ENCODE results near the gene CD36.

DNA sequence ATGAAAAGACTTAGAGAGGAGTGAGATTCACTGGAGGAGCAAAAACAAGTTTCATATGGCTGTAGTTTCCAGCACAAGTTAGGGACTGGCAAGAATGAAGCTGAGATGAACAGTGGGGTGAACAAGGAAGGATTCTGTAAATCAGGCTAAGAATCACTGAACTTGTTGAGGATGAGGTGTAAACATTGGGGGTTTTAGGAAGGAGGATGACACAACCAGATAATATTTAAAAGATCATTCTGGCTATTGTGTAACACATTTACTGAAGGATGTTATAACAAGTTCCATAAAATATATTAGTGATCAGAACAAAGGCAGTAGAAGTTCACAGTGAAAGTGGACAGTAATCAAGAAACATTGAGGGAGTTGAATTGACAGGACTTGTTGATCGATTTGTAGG is 68.9 kb downstream of the CD36 start:
- TF ChIP-seq CTCF (tag by site-specific recombination; IDR thresholded peaks at IDR 0.05) = no peak
- TF ChIP-seq PATZ1 (tag by site-specific recombination; IDR thresholded peaks at IDR 0.05) = no peak
- no peak for TF ChIP-seq ZFHX2 (tag by site-specific recombination; conservative IDR thresholded peaks at IDR 0.05)
- TF ChIP-seq ZNF114 (tag by site-specific recombination; IDR thresholded peaks at IDR 0.05) = no peak
- TF ChIP-seq ZNF274 (IDR thresholded peaks at IDR 0.05; ENCODE audit: low read length) = no peak
- TF ChIP-seq ZNF274 (tag by site-specific recombination; IDR thresholded peaks at IDR 0.05; ENCODE audit: borderline replicate concordance) = no peak
- no peak for TF ChIP-seq ZNF571 (tag by site-specific recombination; IDR thresholded peaks at IDR 0.05)
- no peak for TF ChIP-seq ZNF239 (tag by site-specific recombination; IDR thresholded peaks at IDR 0.05)
- TF ChIP-seq ZNF558 (tag by site-specific recombination; IDR thresholded peaks at IDR 0.05) = no peak
- TF ChIP-seq, protein P1, sequence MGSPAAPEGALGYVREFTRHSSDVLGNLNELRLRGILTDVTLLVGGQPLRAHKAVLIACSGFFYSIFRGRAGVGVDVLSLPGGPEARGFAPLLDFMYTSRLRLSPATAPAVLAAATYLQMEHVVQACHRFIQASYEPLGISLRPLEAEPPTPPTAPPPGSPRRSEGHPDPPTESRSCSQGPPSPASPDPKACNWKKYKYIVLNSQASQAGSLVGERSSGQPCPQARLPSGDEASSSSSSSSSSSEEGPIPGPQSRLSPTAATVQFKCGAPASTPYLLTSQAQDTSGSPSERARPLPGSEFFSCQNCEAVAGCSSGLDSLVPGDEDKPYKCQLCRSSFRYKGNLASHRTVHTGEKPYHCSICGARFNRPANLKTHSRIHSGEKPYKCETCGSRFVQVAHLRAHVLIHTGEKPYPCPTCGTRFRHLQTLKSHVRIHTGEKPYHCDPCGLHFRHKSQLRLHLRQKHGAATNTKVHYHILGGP (tag by site-specific recombination; IDR thresholded peaks at IDR 0.05) = no peak
